CD4-positive, alpha-beta T cell treated with Interleukin-15 for 4 hours (primary cell): ENCODE data around the gene SIK2.
A peak's percentile ranks its signal among the peaks of the same experiment; 100 is the strongest.

Source experiments
- DNase-seq: peaks from one replicate; pipeline ENCODE4 v3.0.0-alpha.2; 2020; ENCODE audit warnings: low spot score

SIK2 gene

GRCh38 chr11:111601979-111602864 is at the start of gene SIK2:
Gene SIK2 (plus strand): TSS chr11:111602449. CDS start chr11:111602564, 115 bp downstream.
- DNase-seq = peak; percentile 91

GRCh38 chr11:111554532-111554931 is 47.7 kb upstream of the SIK2 start:
- DNase-seq = no peak

GRCh38 chr11:111555255-111555654 is 47.0 kb upstream of the SIK2 start:
- no peak for DNase-seq

GRCh38 chr11:111557425-111558111 is 44.7 kb upstream of the SIK2 start:
- no peak for DNase-seq

GRCh38 chr11:111559800-111560464 is 42.3 kb upstream of the SIK2 start:
- no peak for DNase-seq

- DNase-seq = no peak
Measured at GRCh38 chr11:111560800-111561199, 41.4 kb upstream of the SIK2 start.

- DNase-seq = no peak
Measured at GRCh38 chr11:111561306-111561705, 40.9 kb upstream of the SIK2 start.

- no peak for DNase-seq
Measured at GRCh38 chr11:111561791-111562325, 40.4 kb upstream of the SIK2 start.

- no peak for DNase-seq
Measured at GRCh38 chr11:111562692-111563389, 39.4 kb upstream of the SIK2 start.

GRCh38 chr11:111565114-111565720 is 37.0 kb upstream of the SIK2 start:
- peak; percentile 67 for DNase-seq

- DNase-seq = no peak
Measured at GRCh38 chr11:111566324-111566723, 35.9 kb upstream of the SIK2 start.

- no peak for DNase-seq
Measured at GRCh38 chr11:111569476-111569875, 32.8 kb upstream of the SIK2 start.

- no peak for DNase-seq
Measured at GRCh38 chr11:111570796-111571195, 31.5 kb upstream of the SIK2 start.

- DNase-seq = no peak
Measured at GRCh38 chr11:111571829-111572501, 30.3 kb upstream of the SIK2 start.

- no peak for DNase-seq
Measured at GRCh38 chr11:111572581-111572980, 29.7 kb upstream of the SIK2 start.

- DNase-seq = no peak
Measured at GRCh38 chr11:111573821-111574249, 28.4 kb upstream of the SIK2 start.

- DNase-seq = no peak
Measured at GRCh38 chr11:111574373-111575225, 27.6 kb upstream of the SIK2 start.

GRCh38 chr11:111575740-111576139 is 26.5 kb upstream of the SIK2 start:
- no peak for DNase-seq

- no peak for DNase-seq
Measured at GRCh38 chr11:111577821-111578220, 24.4 kb upstream of the SIK2 start.

- no peak for DNase-seq
Measured at GRCh38 chr11:111581341-111581740, 20.9 kb upstream of the SIK2 start.
